Fibroblast of pulmonary artery (primary cell): ENCODE results near the gene LMLN.

Source experiments
- DNase-seq: peaks from one replicate; pipeline ENCODE4 v3.0.0-alpha.2; 2010; ENCODE audit warnings: low read depth
- H3K4me3 ChIP-seq: replicated peaks from 2 replicates; pipeline ENCODE4 v1.5.1; 2011; ENCODE audit warnings: low read depth, mild to moderate bottlenecking, control low read depth, low read length, moderate library complexity
- CTCF ChIP-seq: IDR thresholded peaks from 2 replicates; pipeline ENCODE4 v1.5.1; 2011; ENCODE audit warnings: mild to moderate bottlenecking, control low read depth, low read length, inconsistent platforms; ENCODE audit errors: missing control alignments

The LMLN gene

DNA sequence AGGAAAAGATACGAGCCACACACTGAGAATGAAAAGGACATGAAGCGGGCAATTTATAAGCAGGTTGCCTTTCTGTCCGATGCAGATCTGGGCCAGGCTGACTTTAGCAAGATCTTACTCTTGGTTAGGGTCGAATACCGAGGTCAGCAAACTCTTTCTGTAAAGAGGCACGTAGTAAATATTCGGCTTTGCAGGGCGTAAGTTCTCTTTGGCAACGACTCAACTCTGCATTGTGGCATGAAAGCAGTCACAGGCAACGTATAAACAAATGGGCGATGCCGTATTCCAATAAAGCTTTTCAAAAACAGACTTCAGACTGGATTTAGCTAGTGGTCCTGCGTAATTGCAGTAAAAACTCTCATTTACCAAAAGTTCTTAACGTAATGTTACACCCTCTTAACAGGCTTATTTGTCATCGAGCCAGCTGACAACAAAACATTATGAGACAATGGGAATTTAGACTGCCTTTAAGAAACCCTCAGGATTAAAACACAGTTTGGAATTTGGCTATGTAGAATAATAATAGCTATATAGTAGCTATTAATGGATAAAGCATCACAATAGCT is 23.1 kb upstream of the LMLN start:
- H3K4me3 ChIP-seq = no peak overlapping the region

GRCh38 chr3:197940745-197941384 is 19.2 kb upstream of the LMLN start:
- TF ChIP-seq CTCF = no peak
- no peak for DNase-seq
- no peak overlapping the region for H3K4me3 ChIP-seq

More for the DNA sequence above, 23.1 kb upstream of the LMLN start:
- DNase-seq = no peak
- no peak for TF ChIP-seq CTCF

GRCh38 chr3:197942956-197943556 is 17.0 kb upstream of the LMLN start:
- peak; percentile 92 for TF ChIP-seq CTCF
- DNase-seq = peak; percentile 70
- no peak overlapping the region for H3K4me3 ChIP-seq

DNA sequence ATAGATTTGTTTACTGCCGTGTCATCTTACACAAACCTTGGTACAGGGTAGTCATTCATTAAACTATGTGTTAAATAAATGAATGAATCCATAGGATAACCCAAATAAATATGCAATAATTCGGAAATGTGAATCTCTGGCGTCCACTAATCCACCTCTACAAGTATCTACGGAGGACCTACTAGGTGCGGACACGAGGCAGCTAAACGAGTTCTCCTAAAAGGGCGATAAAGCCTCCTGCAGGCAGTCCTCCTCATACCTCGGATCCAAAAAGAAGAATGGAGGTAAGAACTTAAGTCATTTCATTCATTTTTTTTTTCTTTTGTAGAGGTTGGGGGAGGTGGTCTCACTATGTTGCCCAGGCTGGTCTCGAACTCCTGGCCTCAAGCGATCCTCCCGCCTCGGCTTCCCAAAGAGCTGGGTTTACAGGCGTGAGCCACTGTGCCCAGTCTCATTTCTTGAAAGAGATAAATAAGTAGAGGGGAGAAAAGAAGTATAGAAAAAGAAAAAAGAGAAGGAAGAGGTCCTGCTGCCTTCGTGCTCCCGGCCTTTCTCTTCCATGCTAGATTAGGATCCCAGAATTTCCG is 10.7 kb upstream of the LMLN start:
- no peak for DNase-seq
- no peak for TF ChIP-seq CTCF
- peak overlapping the region; percentile 88 for H3K4me3 ChIP-seq

- no peak for TF ChIP-seq CTCF
- DNase-seq = peak; percentile 97
- peak within 1 kb of the TSS; percentile 88 for H3K4me3 ChIP-seq
Measured at GRCh38 chr3:197949778-197950676, 10.0 kb upstream of the LMLN start, which contains the start of gene RPL35A. Gene RPL35A, plus strand, starts transcription at chr3:197950190. Its CDS starts 778 bp downstream, at chr3:197950968.

DNA sequence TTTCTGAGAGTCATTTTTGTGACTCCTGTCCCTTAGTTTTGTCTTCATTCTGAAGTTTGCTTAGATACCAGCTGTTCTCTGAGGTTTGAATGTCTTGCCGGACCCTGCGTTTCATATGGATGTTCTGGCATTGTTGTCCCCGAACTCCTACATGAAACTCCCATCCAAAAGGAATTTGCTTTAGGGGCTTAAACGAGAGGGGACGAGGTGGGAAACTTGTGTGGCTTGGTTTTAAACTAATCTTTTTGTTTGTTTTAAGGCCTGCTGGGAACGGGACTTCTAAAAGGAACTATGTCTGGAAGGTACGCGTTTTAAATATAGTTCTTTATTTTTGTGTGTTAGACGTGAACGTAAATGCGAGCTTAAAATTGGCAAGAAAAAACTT is 9.3 kb upstream of the LMLN start:
- DNase-seq = no peak
- no peak for TF ChIP-seq CTCF
- H3K4me3 ChIP-seq = peak overlapping the region; percentile 88
